Spinal cord (tissue), 10 donors: ENCODE data around the gene HPX. TPM values are rescaled to one million over a fixed set of nuclear protein-coding genes. Genes with fewer than 3 reads are reported as not detected.
A peak's percentile ranks its signal among the peaks of the same experiment; 100 is the strongest.
"Not testable (repeated sequence)": the region's sequence is repeated elsewhere in the genome, so short reads cannot be mapped to it uniquely, and the experiment has no call there.

Source experiments
- DNase-seq, 6 donors: peaks; one replicate each; pipeline versions ENCODE4 v3.0.0 to v3.0.0-alpha.2; 2013 to 2015; ENCODE audit warnings: low spot score in 6 of 6, low read depth in 4 of 6
- H3K27ac ChIP-seq: one replicate; pipeline ENCODE4 v1.5.1; 2013; ENCODE audit warnings: low read depth, low read length, control low read depth
- H3K27me3 ChIP-seq: one replicate; pipeline ENCODE4 v1.6.1; 2013; ENCODE audit warnings: low read length; ENCODE audit not compliant: control insufficient read depth, insufficient read depth
- H3K36me3 ChIP-seq: one replicate; pipeline ENCODE4 v1.6.1; 2013; ENCODE audit warnings: low read length; ENCODE audit not compliant: control insufficient read depth, insufficient read depth
- H3K4me1 ChIP-seq: one replicate; pipeline ENCODE4 v1.6.1; 2013; ENCODE audit warnings: low read length; ENCODE audit not compliant: control insufficient read depth, insufficient read depth
- H3K4me3 ChIP-seq: one replicate; pipeline ENCODE4 v1.5.1; 2013; ENCODE audit warnings: low read depth, low read length, control low read depth
- H3K9me3 ChIP-seq: one replicate; pipeline ENCODE4 v1.6.1; 2013; ENCODE audit warnings: low read length; ENCODE audit not compliant: control insufficient read depth, insufficient read depth
- WGBS: methylation state at CpG from one replicate; pipeline ENCODE4 v1.1.5; 2013; ENCODE audit warnings: missing lambda C conversion rate; ENCODE audit not compliant: insufficient coverage; 5-methylcytosine and 5-hydroxymethylcytosine counted together
- polyA plus RNA-seq, 2 donors: library from polyadenylated mRNA; unstranded; fragments of 120-200 nt; gene quantifications; one replicate each; pipeline ENCODE4 v1.2.1, GENCODE V29; 2013; ENCODE audit not compliant: insufficient read length in 2 of 2
- total RNA-seq, 2 donors: library from RNA; depleted of rRNA in 1 of 2; stranded (reverse); fragments of 120-200 nt in 1 of 2; fragments of >200 nt in 1 of 2; gene quantifications; one replicate each; pipeline versions ENCODE4 v1.2.3 to v1.2.4, GENCODE V29; 2013 to 2014
- donor health status: healthy.

HPX gene
- total and polyA plus RNA-seq, 4 donors: 0.89 to 11.0 (median 4.4) TPM

- no peak for DNase-seq
- Histone ChIP-seq H3K27ac (no peak overlapping the region), H3K27me3 (no peaks in the 10 kb centered on the region), H3K9me3 (no peaks in the 10 kb centered on the region), H3K36me3 (peaks cover 86% of the 10 kb centered on the region), H3K4me1 (peaks cover 9% of the 10 kb centered on the region), H3K4me3 (no peak overlapping the region)
- WGBS: 100% methylated on average over 1 of the region's 3 CpGs
These were observed 43.2 kb downstream of the HPX start for GRCh38 chr11:6397636-6398035.

GRCh38 chr11:6397156-6397555, 43.6 kb downstream of the HPX start:
- peaks cover 83% of the 10 kb centered on the region for H3K36me3 ChIP-seq
- no peaks in the 10 kb centered on the region for H3K27me3 ChIP-seq
- H3K27ac ChIP-seq: no peak overlapping the region
- DNase-seq: peak in 1 of 6 donors; percentile 36
- H3K4me3 ChIP-seq: no peak overlapping the region
- no peaks in the 10 kb centered on the region for H3K9me3 ChIP-seq
- WGBS: 56% methylated on average over 1 of the region's 1 CpG
- H3K4me1 ChIP-seq: peaks cover 7% of the 10 kb centered on the region

- DNase-seq: no peak
- Histone ChIP-seq H3K9me3 (no peaks in the 10 kb centered on the region), H3K4me1 (peaks cover 18% of the 10 kb centered on the region), H3K27ac (no peak overlapping the region), H3K36me3 (peaks cover 74% of the 10 kb centered on the region), H3K4me3 (no peak overlapping the region), H3K27me3 (no peaks in the 10 kb centered on the region)
- 73% methylated on average over 11 of the region's 16 CpGs for WGBS
These were observed 45.2 kb downstream of the HPX start for GRCh38 chr11:6395470-6396060.

- Histone ChIP-seq H3K36me3 (peaks cover 64% of the 10 kb centered on the region), H3K27ac (no peak overlapping the region), H3K4me1 (peaks cover 21% of the 10 kb centered on the region), H3K4me3 (no peak overlapping the region), H3K9me3 (no peaks in the 10 kb centered on the region), H3K27me3 (no peaks in the 10 kb centered on the region)
- WGBS: 88% methylated on average over 15 of the region's 16 CpGs
- no peak for DNase-seq
These were observed 46.7 kb downstream of the HPX start for GRCh38 chr11:6393989-6394670.

GRCh38 chr11:6392251-6392650, 48.5 kb downstream of the HPX start:
- not testable (repeated sequence) for DNase-seq, H3K4me3 ChIP-seq, H3K9me3 ChIP-seq, H3K27ac ChIP-seq, H3K27me3 ChIP-seq
- Histone ChIP-seq H3K4me1 (peaks cover 21% of the 10 kb centered on the region), H3K36me3 (peaks cover 48% of the 10 kb centered on the region)
- no CpG with 5 or more reads among the region's 4 CpGs for WGBS

GRCh38 chr11:6391537-6392134, 49.2 kb downstream of the HPX start:
- no peak for DNase-seq
- H3K36me3 ChIP-seq: peaks cover 45% of the 10 kb centered on the region
- no peak overlapping the region for H3K4me3 ChIP-seq
- no peaks in the 10 kb centered on the region for H3K9me3 ChIP-seq
- no peaks in the 10 kb centered on the region for H3K27me3 ChIP-seq
- H3K27ac ChIP-seq: no peak overlapping the region
- 94% methylated on average over 14 of the region's 18 CpGs for WGBS
- H3K4me1 ChIP-seq: peaks cover 21% of the 10 kb centered on the region

- H3K4me3 ChIP-seq: peak overlapping the region; percentile 87
- no peaks in the 10 kb centered on the region for H3K9me3 ChIP-seq
- H3K4me1 ChIP-seq: peaks cover 21% of the 10 kb centered on the region
- H3K27me3 ChIP-seq: no peaks in the 10 kb centered on the region
- no peak for DNase-seq
- WGBS: 28% methylated on average over 14 of the region's 19 CpGs
- H3K27ac ChIP-seq: peak overlapping the region; percentile 78
- H3K36me3 ChIP-seq: peaks cover 42% of the 10 kb centered on the region
These were observed 49.9 kb downstream of the HPX start for GRCh38 chr11:6390718-6391469.

- peak; percentile 62 to 97 (median 82) for DNase-seq
- Histone ChIP-seq H3K36me3 (peaks cover 35% of the 10 kb centered on the region), H3K4me1 (peaks cover 21% of the 10 kb centered on the region), H3K4me3 (peak within 1 kb of the TSS; percentile 87), H3K9me3 (no peaks in the 10 kb centered on the region), H3K27ac (peak within 1 kb of the TSS; percentile 84), H3K27me3 (no peaks in the 10 kb centered on the region)
- WGBS: under 1% methylated on average over 63 of the region's 63 CpGs
These were observed 50.7 kb downstream of the HPX start, which contains the start of gene SMPD1 for GRCh38 chr11:6389905-6390717. Gene SMPD1 (plus strand): TSS chr11:6390474. CDS start chr11:6390599, 125 bp downstream.

GRCh38 chr11:6388748-6389147, 52.0 kb downstream of the HPX start:
- H3K27ac ChIP-seq: no peak overlapping the region

More at GRCh38 chr11:6388748-6389147, 52.0 kb downstream of the HPX start:
- WGBS: no CpG with 5 or more reads among the region's 1 CpG
- no peaks in the 10 kb centered on the region for H3K9me3 ChIP-seq
- H3K27me3 ChIP-seq: no peaks in the 10 kb centered on the region
- no peak overlapping the region for H3K4me3 ChIP-seq
- DNase-seq: no peak
- H3K4me1 ChIP-seq: peaks cover 21% of the 10 kb centered on the region
- peaks cover 21% of the 10 kb centered on the region for H3K36me3 ChIP-seq
